OCI-LY7 (cell line): ENCODE data around the gene HOXC10. TPM values are rescaled to one million over a fixed set of nuclear protein-coding genes. Genes with fewer than 3 reads are reported as not detected.

Source experiments
- BruUV-seq: library from RNA; stranded (reverse); fragments of 400-500 nt; replicated peaks from 2 replicates; lab custom pipeline; 2021; lab: Mats Ljungman, UMichigan
- CTCF ChIA-PET: fragments of 300-600 bp; sonication (Branson Sonifier 250); formaldehyde crosslinking; loops from one replicate; lab custom pipeline; 2022; ENCODE audit warnings: antibody characterized with exemption; ENCODE audit not compliant: unreplicated experiment; lab: Charles Lee
- POLR2A ChIA-PET: fragments of 300-600 bp; sonication (Branson Sonifier 250); formaldehyde crosslinking; loops from one replicate; lab custom pipeline; 2022; ENCODE audit warnings: antibody characterized with exemption; lab: Charles Lee
- DNase-seq: peaks from one replicate; pipeline ENCODE4 v3.0.0-alpha.2; 2015; ENCODE audit warnings: low spot score
- H2AFZ ChIP-seq: fragments of 200-600 bp; sonication (generic), shearing (Covaris generic); 2 replicates; pipeline ENCODE4 v1.6.1; 2014; ENCODE audit warnings: mild to moderate bottlenecking, antibody characterized with exemption, low read length, moderate library complexity
- H3K27ac ChIP-seq: fragments of 200-600 bp; sonication (generic); 2 replicates; pipeline ENCODE4 v1.5.1; 2014; ENCODE audit warnings: mixed run types, low read depth, mild to moderate bottlenecking, moderate library complexity, low read length, inconsistent platforms; ENCODE audit not compliant: poor library complexity, severe bottlenecking
- H3K36me3 ChIP-seq: fragments of 200-600 bp; sonication (generic); 2 replicates; pipeline ENCODE4 v1.6.1; 2014; ENCODE audit warnings: mild to moderate bottlenecking, antibody characterized with exemption, low read length, moderate library complexity, mixed read lengths; ENCODE audit not compliant: insufficient read depth
- H3K4me1 ChIP-seq: fragments of 200-600 bp; sonication (generic); 2 replicates; pipeline ENCODE4 v1.5.1; 2014; ENCODE audit warnings: mild to moderate bottlenecking, low read length; ENCODE audit not compliant: insufficient read depth, poor library complexity, severe bottlenecking
- H3K4me2 ChIP-seq: fragments of 200-600 bp; sonication (generic); 2 replicates; pipeline ENCODE4 v1.6.1; 2014; ENCODE audit warnings: mild to moderate bottlenecking, low read length
- H3K4me3 ChIP-seq: fragments of 200-600 bp; sonication (generic); 2 replicates; pipeline ENCODE4 v1.5.1; 2014; ENCODE audit warnings: mild to moderate bottlenecking, low read depth, low read length; ENCODE audit not compliant: poor library complexity, severe bottlenecking
- H3K79me2 ChIP-seq: fragments of 200-600 bp; sonication (generic); 2 replicates; pipeline ENCODE4 v1.6.1; 2016; ENCODE audit warnings: low read depth, mild to moderate bottlenecking, low read length, moderate library complexity, mixed read lengths; ENCODE audit not compliant: insufficient read depth
- H3K9me2 ChIP-seq: fragments of 200-600 bp; sonication (generic); 2 replicates; pipeline ENCODE4 v1.6.1; 2016; ENCODE audit warnings: mild to moderate bottlenecking, low read length, mixed read lengths; ENCODE audit not compliant: insufficient read depth
- H3K9me3 ChIP-seq: fragments of 200-600 bp; sonication (generic); 2 replicates; pipeline ENCODE4 v1.6.1; 2014; ENCODE audit warnings: mild to moderate bottlenecking, mixed run types, low read length, mixed read lengths
- H4K20me1 ChIP-seq: fragments of 200-600 bp; sonication (generic); 2 replicates; pipeline ENCODE4 v1.6.1; 2014; ENCODE audit warnings: mild to moderate bottlenecking, antibody characterized with exemption, low read length, moderate library complexity, mixed read lengths; ENCODE audit not compliant: insufficient read depth
- CTCF ChIP-seq: fragments of 200-600 bp; sonication (generic); conservative IDR thresholded peaks from 2 replicates; pipeline ENCODE4 v1.5.1; 2014; ENCODE audit warnings: mild to moderate bottlenecking, antibody characterized with exemption, low read length, moderate library complexity, mixed read lengths
- EZH2phosphoT487 ChIP-seq: fragments of 200-600 bp; sonication (generic); IDR thresholded peaks from 2 replicates; pipeline ENCODE4 v1.6.1; 2018; ENCODE audit warnings: low read depth, borderline replicate concordance, mild to moderate bottlenecking, mixed run types, antibody characterized with exemption, low read length, moderate library complexity, mixed read lengths
- intact Hi-C: fragments of 100-400 bp; cut with micrococcal nuclease; formaldehyde crosslinking; loops from one replicate; pipeline ENCODE4 v1.10.0; 2022; ENCODE audit not compliant: unreplicated experiment
- total RNA-seq, 2 experiments: library from RNA; depleted of rRNA in 1 of 2; stranded (reverse); fragments of >200 nt in 1 of 2; shearing (Covaris generic) in 1 of 2; gene quantifications; 2 replicates each; pipeline ENCODE4 v1.2.3, GENCODE V29; 2014 to 2022

HOXC10 gene
- total RNA-seq, 2 experiments from 2014 or later: 0.25 to 0.28 TPM

GRCh38 chr12:54019924-54020590 is 35.1 kb downstream of the HOXC10 start:
- no peaks in the 10 kb centered on the region for H3K9me3 ChIP-seq
- DNase-seq: no peak
- no peak overlapping the region for H3K27ac ChIP-seq
- H3K36me3 ChIP-seq: no peaks in the 10 kb centered on the region
- H2AFZ ChIP-seq: no peak overlapping the region
- H3K79me2 ChIP-seq: no peaks in the 10 kb centered on the region
- CTCF ChIA-PET: no interaction called here
- TF ChIP-seq EZH2phosphoT487 (no peak), CTCF (no peak)
- H4K20me1 ChIP-seq: no peaks in the 10 kb centered on the region
- H3K4me2 ChIP-seq: peak overlapping the region; percentile 47
- POLR2A ChIA-PET: no interaction called here
- H3K4me1 ChIP-seq: peaks cover 57% of the 10 kb centered on the region
- H3K4me3 ChIP-seq: no peak overlapping the region
- H3K9me2 ChIP-seq: no peaks in the 10 kb centered on the region
- BruUV-seq: no TSS peak
- intact Hi-C loops: loop anchor here (10.0 kb wide), 1 partner anchor 335 kb away; no protein-coding TSS in a partner anchor

- CTCF ChIA-PET: no interaction called here
- Histone ChIP-seq H2AFZ (peak overlapping the region; percentile 39; the same call in 1 of the 2 replicates), H3K4me1 (peaks cover 63% of the 10 kb centered on the region), H3K9me3 (no peaks in the 10 kb centered on the region), H3K4me2 (peak overlapping the region; percentile 44; the same call in 1 of the 2 replicates), H3K4me3 (no peak overlapping the region), H3K9me2 (no peaks in the 10 kb centered on the region), H3K27ac (no peak overlapping the region), H3K79me2 (no peaks in the 10 kb centered on the region), H4K20me1 (no peaks in the 10 kb centered on the region), H3K36me3 (no peaks in the 10 kb centered on the region)
- BruUV-seq: no TSS peak
- intact Hi-C loops: no loop called here
- POLR2A ChIA-PET: no interaction called here
- DNase-seq: no peak
- no peak for TF ChIP-seq EZH2phosphoT487
- TF ChIP-seq CTCF: no peak
These were observed 35.9 kb downstream of the HOXC10 start for GRCh38 chr12:54020591-54021405.
